ENCODE data around the gene ISG20.

DNA sequence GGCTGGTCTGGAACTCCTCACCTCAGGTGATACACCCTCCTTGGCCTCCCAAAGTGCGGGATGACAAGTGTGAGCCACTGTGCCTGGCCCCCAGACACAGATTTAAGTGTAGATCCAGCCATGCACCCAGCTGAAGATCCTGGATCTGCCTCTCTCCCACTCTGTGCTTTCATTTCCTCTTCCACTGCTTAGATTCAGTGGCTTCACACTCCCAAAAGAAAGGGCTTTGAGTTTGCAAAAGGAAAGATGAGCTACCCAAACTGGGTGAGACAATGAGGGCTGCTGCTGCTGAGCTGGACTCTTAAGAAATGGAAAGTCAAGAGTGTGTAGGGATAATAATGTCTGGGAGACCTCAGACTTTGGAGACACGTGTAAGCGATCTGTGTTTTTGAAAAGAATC lies 45.5 kb downstream of the ISG20 start:
- TF ChIP-seq YY1 (IDR thresholded peaks at IDR 0.05; ENCODE audit: insufficient read depth, insufficient read length) (no peak), SUZ12 (IDR thresholded peaks at IDR 0.05; ENCODE audit: extremely low read depth, insufficient read depth, insufficient read length) (no peak), ZNF274 (IDR thresholded peaks at IDR 0.05; ENCODE audit: low read depth, low read length) (no peak)

Data from NT2/D1 (cell line).